Naive thymus-derived CD8-positive, alpha-beta T cell (primary cell): Measurements from ENCODE around the gene HK1. TPM values are rescaled to one million over a fixed set of nuclear protein-coding genes. Genes with fewer than 3 reads are reported as not detected.
"Not testable (repeated sequence)": the region's sequence is repeated elsewhere in the genome, so short reads cannot be mapped to it uniquely, and the experiment has no call there.

Experiments used
- ATAC-seq, 2 donors: fragments of 150-1000 bp; cut with Tn5 transposase in 1 of 2; sonication (Bioruptor Pico), chemical (Tn5 transposase) in 1 of 2; 1 replicate in 1 of 2; 2 replicates in 1 of 2; pipeline ENCODE4 v1.10.0; 2021; ENCODE audit warnings: mild to moderate bottlenecking in 2 of 2, moderate library complexity in 2 of 2
- POLR2A ChIA-PET: fragments of 350-600 bp; sonication (Branson Sonifier 250); formaldehyde crosslinking; loops from one replicate; lab custom pipeline; 2021; ENCODE audit warnings: antibody characterized with exemption; lab: Charles Lee
- DNase-seq, 10 donors: peaks; one replicate each; pipeline versions ENCODE4 v3.0.0 to v3.0.0-alpha.2; 2020 to 2022
- H3K27ac Mint-ChIP-seq, 10 donors: one replicate each; pipeline ENCODE4 v1.8.0; 2020 to 2022; ENCODE audit warnings: mild to moderate bottlenecking in 10 of 10, mixed read lengths in 10 of 10, moderate library complexity in 4 of 10, inconsistent platforms in 1 of 10
- H3K27me3 Mint-ChIP-seq, 5 donors: one replicate each; pipeline ENCODE4 v1.8.0; 2021 to 2022; ENCODE audit warnings: mixed read lengths in 5 of 5
- H3K36me3 Mint-ChIP-seq, 3 donors: one replicate each; pipeline ENCODE4 v1.8.0; 2020 to 2022; ENCODE audit warnings: mixed read lengths in 3 of 3, mild to moderate bottlenecking in 2 of 3, inconsistent platforms in 1 of 3
- H3K4me1 Mint-ChIP-seq, 4 donors: one replicate each; pipeline ENCODE4 v1.8.0; 2021 to 2022; ENCODE audit warnings: mixed read lengths in 4 of 4
- H3K4me3 Mint-ChIP-seq, 10 donors: one replicate each; pipeline ENCODE4 v1.8.0; 2020 to 2022; ENCODE audit warnings: mild to moderate bottlenecking in 10 of 10, mixed read lengths in 10 of 10, moderate library complexity in 6 of 10, inconsistent platforms in 1 of 10
- H3K9me3 Mint-ChIP-seq, 9 donors: one replicate each; pipeline ENCODE4 v1.8.0; 2020 to 2022; ENCODE audit warnings: mixed read lengths in 9 of 9, mild to moderate bottlenecking in 3 of 9, inconsistent platforms in 1 of 9, moderate library complexity in 1 of 9
- polyA plus RNA-seq, 3 donors: library from polyadenylated mRNA; unstranded; fragments of 300-500 nt; fragmentation: Illumina TruSeq; gene quantifications; one replicate each; pipeline ENCODE4 v1.2.3, GENCODE V29; 2021
- total RNA-seq, 8 experiments: library from RNA in 2 of 8; stranded (reverse) in 2 of 8; gene quantifications; one replicate each; pipeline ENCODE4 v1.2.3 and lab custom pipeline; 2021 to 2026

HK1 gene
- total and polyA plus RNA-seq, 5 experiments from 2014 or later = 63.5 to 129 (median 89.9) TPM

GRCh38 chr10:69316313-69317059 is 38.2 kb downstream of the HK1 start:
- Mint-ChIP-seq H3K9me3 (no peaks in the 10 kb centered on the region), H3K4me1 (peaks cover 13 to 30% (median 29%) of the 10 kb centered on the region in 4 donors), H3K27me3 (no peaks in the 10 kb centered on the region), H3K4me3 (peak overlapping the region in 4 of 10 donors; percentile 2 to 59 (median 32)), H3K27ac (peak overlapping the region in 8 of 10 donors; percentile 6 to 88 (median 60)), H3K36me3 (no peaks in the 10 kb centered on the region)
- no peak for ATAC-seq
- POLR2A ChIA-PET = interaction anchor here (1.3 to 5.0 kb wide), 4 partner anchors 8 to 45 kb away, joined by 5 to 43 read pairs (median 30); no protein-coding TSS in a partner anchor
- no peak for DNase-seq

DNA sequence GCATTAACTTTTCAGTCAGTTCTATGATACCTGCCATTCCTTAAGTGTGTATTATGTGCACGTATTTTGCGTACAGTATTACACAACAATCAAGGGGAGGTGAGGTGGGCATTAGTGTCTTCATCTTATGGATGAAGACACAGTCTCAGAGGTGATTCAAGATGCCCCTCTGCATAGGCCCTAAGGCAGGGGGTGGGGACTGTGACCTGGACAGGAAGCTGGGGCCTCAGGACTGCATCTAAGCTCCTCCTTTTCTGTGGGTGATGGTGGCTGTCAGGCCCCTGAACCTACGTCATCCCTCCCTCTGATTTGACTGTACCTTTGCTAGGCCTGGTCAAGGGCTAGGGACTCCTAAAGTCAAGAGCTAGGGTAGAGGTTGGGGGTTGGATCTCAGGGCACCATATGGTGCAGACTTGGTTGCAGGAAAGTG is 38.9 kb downstream of the HK1 start:
- H3K27ac Mint-ChIP-seq = peak overlapping the region in 8 of 10 donors; percentile 72 to 95 (median 90)
- peak overlapping the region in 8 of 10 donors; percentile 75 to 98 (median 96) for H3K4me3 Mint-ChIP-seq
- H3K9me3 Mint-ChIP-seq = no peaks in the 10 kb centered on the region
- no peaks in the 10 kb centered on the region for H3K27me3 Mint-ChIP-seq
- POLR2A ChIA-PET = interaction anchor here (0.7 to 5.0 kb wide), 11 partner anchors 9 to 88 kb away, joined by 3 to 43 read pairs (median 5); no protein-coding TSS in a partner anchor
- no peak for DNase-seq
- H3K36me3 Mint-ChIP-seq = no peaks in the 10 kb centered on the region
- peaks cover 15 to 37% (median 36%) of the 10 kb centered on the region in 4 donors for H3K4me1 Mint-ChIP-seq
- ATAC-seq = no peak

GRCh38 chr10:69317626-69318105 is 39.4 kb downstream of the HK1 start:
- DNase-seq = no peak
- no peak for ATAC-seq
- peak overlapping the region; percentile 68 to 98 (median 96) for H3K4me3 Mint-ChIP-seq
- no peaks in the 10 kb centered on the region for H3K9me3 Mint-ChIP-seq
- H3K4me1 Mint-ChIP-seq = peaks cover 16 to 39% (median 37%) of the 10 kb centered on the region in 4 donors
- no peaks in the 10 kb centered on the region for H3K36me3 Mint-ChIP-seq
- POLR2A ChIA-PET = interaction anchor here (0.7 to 5.0 kb wide), 12 partner anchors 10 to 93 kb away, joined by 3 to 43 read pairs (median 5); no protein-coding TSS in a partner anchor
- H3K27me3 Mint-ChIP-seq = no peaks in the 10 kb centered on the region
- peak overlapping the region; percentile 71 to 95 (median 90) for H3K27ac Mint-ChIP-seq

DNA sequence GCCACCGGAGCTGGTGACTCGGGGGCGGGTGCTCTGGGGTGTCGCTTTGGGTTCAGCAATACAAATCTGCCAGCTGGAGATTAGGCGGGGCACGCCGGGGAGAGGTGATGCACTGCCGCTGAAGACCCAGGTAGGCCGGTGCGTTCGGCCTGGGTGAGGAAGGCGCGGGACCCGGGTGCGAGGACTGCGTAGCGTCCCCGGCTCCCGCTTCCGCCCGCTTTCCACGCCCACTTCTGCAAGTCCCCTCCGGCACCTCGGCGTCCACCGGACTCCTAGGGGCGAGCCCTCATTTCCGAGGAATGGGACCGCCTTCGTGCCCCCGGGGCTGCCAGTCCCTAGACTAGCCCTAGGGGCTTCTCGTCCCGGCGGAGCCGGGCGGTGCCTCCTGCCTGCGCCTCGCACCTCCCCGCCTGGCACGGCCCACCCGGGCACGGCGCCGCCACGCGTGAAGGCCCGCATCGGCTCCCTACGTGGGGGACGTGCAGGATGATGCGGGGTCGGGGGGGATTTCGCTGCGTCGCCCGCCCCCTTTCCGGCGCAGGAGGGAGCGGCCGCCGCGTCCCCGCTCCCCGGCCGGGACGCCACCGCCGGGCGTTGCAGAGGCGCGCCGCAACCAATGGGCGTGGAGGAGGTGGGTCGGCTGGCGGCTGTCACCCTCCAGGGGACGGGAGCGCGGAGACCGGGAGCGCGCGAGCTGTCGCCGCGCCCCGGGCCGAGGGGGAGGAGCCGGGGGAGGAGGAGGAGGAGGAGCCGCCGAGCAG is 40.0 kb downstream of the HK1 start:
- DNase-seq (peak; percentile 88 to 94 (median 91)), ATAC-seq (peak; percentile 87 to 88)
- Mint-ChIP-seq H3K27ac (peak overlapping the region; percentile 71 to 95 (median 90)), H3K9me3 (no peaks in the 10 kb centered on the region), H3K36me3 (no peaks in the 10 kb centered on the region), H3K4me3 (peak overlapping the region; percentile 93 to 98 (median 96)), H3K4me1 (peaks cover 17 to 44% (median 40%) of the 10 kb centered on the region in 4 donors), H3K27me3 (no peaks in the 10 kb centered on the region)
- POLR2A ChIA-PET = interaction anchor here (0.7 to 5.0 kb wide), 17 partner anchors 10 to 93 kb away, joined by 3 to 43 read pairs (median 5); no protein-coding TSS in a partner anchor

DNA sequence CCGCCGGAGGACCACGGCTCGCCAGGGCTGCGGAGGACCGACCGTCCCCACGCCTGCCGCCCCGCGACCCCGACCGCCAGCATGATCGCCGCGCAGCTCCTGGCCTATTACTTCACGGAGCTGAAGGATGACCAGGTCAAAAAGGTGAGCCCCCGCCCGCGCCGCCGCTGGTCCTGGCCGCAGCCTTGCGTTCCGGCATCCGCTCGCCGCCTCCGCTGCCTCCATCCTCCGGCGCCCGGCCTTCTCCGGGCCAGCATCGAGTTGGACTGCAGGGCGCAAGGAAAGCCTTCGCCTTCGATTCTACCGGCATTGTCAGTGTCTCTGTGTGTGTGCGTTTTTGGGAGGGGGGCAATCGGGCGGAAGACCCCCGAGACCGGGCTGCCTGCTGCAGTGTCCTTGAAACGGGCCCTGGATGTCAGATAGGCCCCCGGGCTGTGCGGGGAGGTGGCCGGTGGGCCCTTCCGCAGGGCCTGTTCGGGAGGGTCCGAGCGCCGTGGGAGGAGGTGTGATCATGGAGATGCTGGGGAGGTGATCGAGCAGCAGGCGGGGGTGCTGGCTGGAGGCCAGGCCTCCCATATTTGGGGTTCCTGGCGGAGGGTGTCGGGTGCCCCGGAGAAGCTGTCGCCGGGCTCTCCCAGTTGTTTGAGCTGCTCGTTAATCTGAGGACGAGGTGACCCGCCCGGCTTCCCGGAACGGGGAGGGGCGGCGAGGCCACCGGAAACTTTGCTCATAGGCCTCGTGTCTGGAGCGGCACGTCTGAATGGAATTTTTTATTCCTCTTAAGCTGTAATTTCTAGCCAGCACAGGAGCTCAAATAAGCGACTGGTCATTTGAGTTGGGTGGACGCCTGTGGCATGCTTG is 40.8 kb downstream of the HK1 start:
- peak; percentile 52 to 83 (median 64) for DNase-seq
- Mint-ChIP-seq H3K4me1 (peaks cover 17 to 52% (median 46%) of the 10 kb centered on the region in 4 donors), H3K27me3 (no peaks in the 10 kb centered on the region), H3K36me3 (no peaks in the 10 kb centered on the region), H3K27ac (peak overlapping the region; percentile 87 to 97 (median 95)), H3K4me3 (peak overlapping the region; percentile 93 to 98 (median 96)), H3K9me3 (no peaks in the 10 kb centered on the region)
- POLR2A ChIA-PET = interaction anchor here (0.7 to 5.0 kb wide), 13 partner anchors 9 to 92 kb away, joined by 3 to 43 read pairs (median 10); no protein-coding TSS in a partner anchor
- peak; percentile 13 to 27 for ATAC-seq

DNA sequence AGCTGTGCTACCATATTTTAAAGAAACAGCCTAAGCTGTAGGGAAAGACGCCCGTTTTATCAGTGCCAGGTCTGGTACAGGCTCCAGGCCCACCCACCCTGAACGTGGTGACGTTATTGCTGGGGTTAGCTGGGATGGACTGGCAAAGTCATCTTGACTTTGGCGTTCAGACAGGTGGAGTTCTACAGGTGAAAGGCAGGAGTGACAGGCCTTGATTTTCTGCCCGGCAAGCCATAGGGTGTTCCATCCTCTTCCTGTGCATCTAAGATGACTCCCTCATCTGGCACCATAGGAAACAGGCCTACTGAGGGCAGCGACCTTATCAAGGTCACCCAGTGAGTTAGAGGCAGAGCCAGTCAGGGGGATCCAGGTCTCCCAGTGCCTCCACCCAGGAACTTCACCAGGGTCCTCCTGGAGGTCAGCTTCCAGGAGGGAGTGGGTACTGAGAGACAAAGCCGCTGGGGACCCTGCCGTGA is 41.6 kb downstream of the HK1 start:
- DNase-seq (peak in 2 of 10 donors; percentile 16), ATAC-seq (no peak)
- Mint-ChIP-seq H3K27me3 (no peaks in the 10 kb centered on the region), H3K4me3 (peak overlapping the region; percentile 93 to 98 (median 96)), H3K27ac (peak overlapping the region; percentile 87 to 97 (median 95)), H3K4me1 (peaks cover 17 to 58% (median 51%) of the 10 kb centered on the region in 4 donors), H3K36me3 (no peaks in the 10 kb centered on the region), H3K9me3 (no peaks in the 10 kb centered on the region)
- POLR2A ChIA-PET = interaction anchor here (0.9 to 5.0 kb wide), 10 partner anchors 8 to 56 kb away, joined by 3 to 43 read pairs (median 20); no protein-coding TSS in a partner anchor

DNA sequence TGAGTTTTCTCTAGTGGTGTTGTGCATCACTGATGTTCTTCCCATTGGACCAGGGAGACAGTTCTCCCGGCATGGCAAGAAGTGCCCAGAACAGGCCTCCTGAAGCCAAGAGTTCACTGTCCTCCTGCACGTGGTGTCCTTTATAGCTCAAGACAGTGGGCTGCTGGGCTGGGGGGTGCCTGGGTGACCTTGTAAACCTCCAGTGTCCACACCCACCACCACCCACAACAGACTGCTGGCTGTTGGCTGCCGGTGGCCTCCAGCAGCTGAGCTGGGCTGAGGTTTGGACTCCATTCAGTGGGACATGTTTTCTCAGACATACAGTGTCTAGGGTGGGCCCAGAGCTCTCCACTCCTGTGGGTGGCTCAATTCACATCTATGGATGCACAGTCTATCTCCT is 42.2 kb downstream of the HK1 start:
- Mint-ChIP-seq H3K9me3 (no peaks in the 10 kb centered on the region), H3K27ac (peak overlapping the region in 9 of 10 donors; percentile 80 to 97 (median 95)), H3K36me3 (no peaks in the 10 kb centered on the region), H3K4me3 (peak overlapping the region; percentile 93 to 98 (median 96)), H3K4me1 (peaks cover 17 to 60% (median 53%) of the 10 kb centered on the region in 4 donors), H3K27me3 (no peaks in the 10 kb centered on the region)
- no peak for DNase-seq
- POLR2A ChIA-PET = interaction anchor here (0.9 to 5.0 kb wide), 4 partner anchors 15 to 34 kb away, joined by 3 to 37 read pairs (median 25); no protein-coding TSS in a partner anchor
- ATAC-seq = no peak

DNA sequence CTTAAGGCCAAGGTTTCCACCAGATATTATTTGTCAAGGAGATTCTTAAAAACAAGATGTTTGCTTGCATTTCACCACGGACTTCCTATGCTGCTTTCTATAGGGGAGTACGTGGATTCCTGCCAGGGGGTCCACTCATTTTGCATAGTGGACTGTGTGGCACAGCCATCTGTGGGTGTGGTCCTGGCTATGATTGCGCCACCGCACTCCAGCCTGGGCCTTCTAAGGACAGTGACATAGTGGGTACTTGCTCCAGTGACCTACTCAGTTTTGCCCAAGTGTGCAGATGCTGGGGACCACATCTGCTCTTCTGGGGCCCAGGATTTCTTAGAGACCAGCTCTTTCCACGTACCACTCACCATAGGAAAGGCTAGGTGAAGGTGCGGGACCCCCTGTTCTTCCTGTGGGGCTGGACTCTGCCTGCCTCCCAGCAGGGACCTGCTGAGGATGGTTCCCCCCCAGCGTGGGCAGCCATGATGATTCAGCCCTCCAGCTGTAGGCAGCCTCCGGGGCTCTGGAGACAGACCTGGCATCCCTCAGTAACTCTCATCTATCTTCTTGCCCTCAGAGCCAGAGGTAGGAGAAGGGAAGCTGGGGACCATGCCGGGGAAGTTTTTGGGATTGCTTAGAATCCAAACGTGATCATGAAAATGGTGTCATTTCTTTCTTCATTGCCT is 42.9 kb downstream of the HK1 start:
- no peaks in the 10 kb centered on the region for H3K9me3 Mint-ChIP-seq
- peak overlapping the region; percentile 12 to 98 (median 96) for H3K4me3 Mint-ChIP-seq
- no peak for ATAC-seq
- POLR2A ChIA-PET = interaction anchor here (2.9 to 5.0 kb wide), 3 partner anchors 14 to 33 kb away, joined by 17 to 37 read pairs (median 33); no protein-coding TSS in a partner anchor
- H3K27ac Mint-ChIP-seq = peak overlapping the region in 9 of 10 donors; percentile 52 to 97 (median 91)
- no peaks in the 10 kb centered on the region for H3K27me3 Mint-ChIP-seq
- peaks cover 0 to under 1% (median 0%) of the 10 kb centered on the region in 3 donors for H3K36me3 Mint-ChIP-seq
- no peak for DNase-seq
- H3K4me1 Mint-ChIP-seq = peaks cover 18 to 65% (median 58%) of the 10 kb centered on the region in 4 donors

- peak overlapping the region in 5 of 10 donors; percentile 2 to 51 (median 33) for H3K4me3 Mint-ChIP-seq
- peaks cover 0 to 2% (median 0%) of the 10 kb centered on the region in 3 donors for H3K36me3 Mint-ChIP-seq
- H3K27me3 Mint-ChIP-seq = no peaks in the 10 kb centered on the region
- POLR2A ChIA-PET = interaction anchor here (5.0 kb wide), 1 partner anchor 23 kb away, joined by 37 read pairs; no protein-coding TSS in a partner anchor
- ATAC-seq (no peak), DNase-seq (no peak)
- H3K27ac Mint-ChIP-seq = peak overlapping the region in 7 of 10 donors; percentile 20 to 97 (median 72)
- H3K4me1 Mint-ChIP-seq = peaks cover 19 to 69% (median 64%) of the 10 kb centered on the region in 4 donors
- H3K9me3 Mint-ChIP-seq = no peaks in the 10 kb centered on the region
These were observed 43.6 kb downstream of the HK1 start for GRCh38 chr10:69321865-69322264.

- not testable (repeated sequence) for H3K9me3 Mint-ChIP-seq, DNase-seq, H3K36me3 Mint-ChIP-seq, H3K27me3 Mint-ChIP-seq, ATAC-seq, H3K4me3 Mint-ChIP-seq
- peaks cover 20 to 71% (median 67%) of the 10 kb centered on the region in 4 donors for H3K4me1 Mint-ChIP-seq
- POLR2A ChIA-PET = interaction anchor here (0.7 to 1.2 kb wide), 2 partner anchors 42 to 472 kb away, joined by 3 to 4 read pairs; no protein-coding TSS in a partner anchor
- peak overlapping the region in 8 of 10 donors; percentile 57 to 95 (median 76) for H3K27ac Mint-ChIP-seq
These were observed 44.0 kb downstream of the HK1 start for GRCh38 chr10:69322346-69322745.
